LHCN-M2 (cell line): Measurements from ENCODE around the gene TUBA8. TPM values are rescaled to one million over a fixed set of nuclear protein-coding genes. Genes with fewer than 3 reads are reported as not detected.
"Not testable (repeated sequence)": the region's sequence is repeated elsewhere in the genome, so short reads cannot be mapped to it uniquely, and the experiment has no call there.

Experiments used
- DNase-seq: peaks from one replicate; pipeline ENCODE4 v3.0.0-alpha.2; 2012; ENCODE audit warnings: low read depth
- total RNA-seq: library from RNA; depleted of rRNA; stranded (reverse); fragments of >200 nt; gene quantifications from 2 replicates; pipeline ENCODE4 v1.2.3, GENCODE V29; 2014

The TUBA8 gene
- total RNA-seq, 1 experiment from 2014 or later, result 0.46 TPM

DNA sequence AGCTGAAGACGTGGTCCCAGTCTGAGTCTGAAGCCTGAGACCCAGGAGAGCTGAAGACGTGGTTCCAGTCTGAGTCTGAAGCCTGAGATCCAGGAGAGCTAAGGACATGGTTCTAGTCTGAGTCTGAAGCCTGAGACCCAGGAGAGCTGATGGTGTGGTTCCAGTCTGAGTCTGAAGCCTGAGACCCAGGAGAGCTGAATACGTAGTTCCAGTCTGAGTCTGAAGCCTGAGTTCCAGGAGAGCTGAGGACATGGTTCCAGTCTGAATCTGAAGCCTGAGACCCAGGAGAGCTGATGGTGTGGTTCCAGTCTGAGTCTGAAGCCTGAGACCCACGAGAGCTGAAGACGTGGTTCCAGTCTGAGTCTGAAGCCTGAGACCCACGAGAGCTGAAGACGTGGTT lies 4.6 kb upstream of the TUBA8 start:
- not testable (repeated sequence) for DNase-seq

DNA sequence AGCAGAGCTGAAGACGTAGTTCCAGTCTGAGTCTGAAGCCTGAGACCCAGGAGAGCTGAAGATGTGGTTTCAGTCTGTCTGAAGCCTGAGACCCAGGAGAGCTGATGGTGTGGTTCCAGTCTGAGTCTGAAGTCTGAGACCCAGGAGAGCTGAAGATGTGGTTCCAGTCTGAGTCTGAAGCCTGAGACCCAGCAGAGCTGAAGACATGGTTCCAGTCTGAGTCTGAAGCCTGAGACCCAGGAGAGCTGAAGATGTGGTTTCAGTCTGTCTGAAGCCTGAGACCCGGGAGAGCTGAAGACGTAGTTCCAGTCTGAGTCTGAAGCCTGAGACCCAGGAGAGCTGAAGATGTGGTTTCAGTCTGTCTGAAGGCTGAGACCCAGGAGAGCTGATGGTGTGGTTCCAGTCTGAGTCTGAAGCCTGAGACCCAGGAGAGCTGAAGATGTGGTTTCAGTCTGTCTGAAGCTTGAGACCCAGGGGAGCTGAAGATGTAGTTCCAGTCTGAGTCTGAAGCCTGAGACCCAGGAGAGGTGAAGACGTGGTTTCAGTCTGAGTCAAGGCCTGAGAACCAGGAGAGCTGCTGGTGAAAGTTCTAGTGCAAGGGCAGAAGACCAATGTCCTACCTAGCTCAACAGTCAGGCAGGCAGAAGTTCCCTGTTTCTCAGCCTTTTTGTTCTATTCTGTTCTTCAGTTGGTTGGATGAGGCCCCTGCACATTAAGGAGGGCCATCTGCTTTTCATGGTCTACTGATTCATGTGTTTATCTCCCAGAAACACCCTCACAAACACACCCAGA lies 3.9 kb upstream of the TUBA8 start:
- DNase-seq, result not testable (repeated sequence)

DNA sequence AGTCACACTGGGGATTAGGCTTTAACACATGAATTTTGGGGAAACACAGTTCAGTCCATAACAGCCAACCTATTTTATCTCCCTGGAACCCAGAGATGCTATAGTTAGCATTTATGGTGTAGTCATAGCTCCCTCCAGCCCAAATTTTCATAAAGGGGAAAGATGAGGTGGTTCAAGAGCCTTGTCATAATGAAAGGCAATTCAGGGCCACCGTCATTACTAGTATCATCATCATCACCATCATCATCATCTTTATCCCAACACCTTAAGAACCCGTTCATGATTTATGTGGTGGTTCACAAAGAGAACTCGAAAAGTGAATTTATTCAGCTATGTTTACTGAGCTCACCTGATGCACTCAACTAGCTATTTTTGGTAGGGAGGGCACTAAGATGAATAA lies 2.4 kb upstream of the TUBA8 start:
- no peak for DNase-seq

DNA sequence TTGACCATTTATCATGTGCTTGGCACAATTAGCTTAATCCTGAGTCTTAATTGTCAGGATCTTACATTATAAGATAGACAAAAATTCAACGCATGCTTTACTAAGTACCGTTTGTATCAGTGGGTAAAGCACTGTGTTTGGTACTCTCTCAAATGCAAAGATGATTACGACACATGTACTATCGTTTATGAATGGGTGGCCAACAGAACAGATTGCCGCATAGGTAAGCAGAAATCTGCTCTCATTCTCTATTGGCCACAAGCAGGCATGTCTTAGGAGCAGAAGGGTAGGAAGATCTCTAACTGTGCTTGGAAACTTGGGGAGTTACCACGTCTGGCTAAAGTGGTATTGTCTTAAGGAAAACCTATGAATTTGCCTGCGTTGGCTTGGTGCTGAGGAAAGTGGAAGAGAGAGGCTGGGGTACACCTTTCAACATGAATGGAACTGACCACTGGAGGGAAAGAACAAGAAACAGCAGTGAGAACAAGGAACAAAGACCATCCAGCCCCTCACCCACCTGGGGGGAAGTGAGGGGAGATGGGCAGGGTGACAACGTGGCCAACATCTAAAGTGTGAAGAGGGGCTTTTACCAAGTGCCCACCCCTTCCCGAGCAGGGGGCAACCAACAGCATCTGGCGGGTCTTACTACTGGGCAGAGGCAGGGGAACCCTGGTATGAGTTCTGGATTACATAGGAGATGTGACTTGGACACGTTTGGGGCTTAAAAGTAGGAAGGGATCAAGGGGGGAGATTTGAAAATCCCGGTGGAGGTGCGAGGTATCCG lies 1.0 kb upstream of the TUBA8 start:
- DNase-seq, result no peak

DNA sequence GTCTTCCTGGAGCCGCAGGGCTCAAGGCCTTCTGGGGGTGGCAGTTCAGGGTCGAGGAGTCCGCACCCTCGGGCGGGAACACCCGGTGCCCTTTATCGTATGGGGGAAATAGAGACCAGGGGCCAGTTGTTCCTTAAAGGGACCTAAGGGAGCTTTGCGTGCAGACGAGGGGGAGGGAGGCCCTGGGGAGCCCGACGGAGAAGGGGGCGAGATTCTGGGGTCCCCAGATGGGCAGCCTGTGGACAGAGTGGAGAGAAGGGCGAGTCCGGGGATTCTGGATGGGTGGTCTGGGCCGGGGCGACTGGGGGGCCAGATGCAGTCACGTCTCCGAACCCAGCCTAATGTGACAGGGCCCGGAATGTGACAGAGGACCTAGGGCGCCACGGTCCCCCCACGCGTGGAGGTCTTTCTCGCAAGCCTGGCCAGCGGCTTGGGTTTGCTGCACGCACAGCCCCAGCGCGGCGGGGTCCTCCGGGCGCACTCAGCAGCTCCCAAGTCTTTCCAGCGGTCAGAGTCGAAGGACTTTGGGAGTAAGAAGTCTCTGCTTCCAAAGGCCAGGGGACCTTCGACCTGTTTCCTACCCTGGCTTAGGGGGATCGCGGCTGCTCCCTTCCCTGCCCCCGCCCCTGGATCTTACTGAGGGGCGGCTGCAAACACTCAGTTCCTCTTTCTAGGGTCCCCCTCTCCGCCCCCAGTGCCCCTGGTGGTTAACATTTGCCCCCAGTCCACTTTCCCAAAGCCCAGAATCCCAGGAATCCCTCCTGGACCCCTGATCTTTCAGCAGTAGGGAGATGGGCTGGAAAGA lies 547 bp downstream of the TUBA8 start:
- DNase-seq, result no peak

DNA sequence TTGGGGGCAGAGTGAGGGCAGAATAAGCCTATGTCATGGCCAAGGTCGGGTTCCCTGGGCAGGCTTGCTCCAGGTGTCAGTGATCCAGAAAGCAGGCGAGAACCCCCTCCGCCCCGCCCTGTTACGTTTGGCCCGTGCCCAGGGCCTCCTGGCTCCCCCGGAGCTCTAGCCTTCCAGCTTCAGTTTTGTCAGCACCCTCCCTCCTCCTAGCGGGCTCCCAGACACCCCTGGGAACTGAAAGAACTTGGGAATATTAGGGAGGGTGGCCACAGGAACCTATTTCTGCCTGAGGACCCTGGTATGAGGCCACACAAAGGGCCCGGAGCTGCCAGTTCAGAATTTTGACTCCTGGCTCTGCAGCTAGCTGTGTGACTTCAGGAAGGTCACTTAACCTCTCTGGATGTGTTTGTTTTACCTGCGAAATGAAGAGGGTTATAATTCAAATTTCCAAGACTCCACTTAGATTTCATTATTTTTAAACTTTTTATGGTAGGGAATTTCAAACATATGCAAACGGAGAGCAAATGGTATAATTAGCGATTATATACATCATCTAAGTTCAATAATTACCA lies 1.2 kb downstream of the TUBA8 start:
- DNase-seq, result no peak

DNA sequence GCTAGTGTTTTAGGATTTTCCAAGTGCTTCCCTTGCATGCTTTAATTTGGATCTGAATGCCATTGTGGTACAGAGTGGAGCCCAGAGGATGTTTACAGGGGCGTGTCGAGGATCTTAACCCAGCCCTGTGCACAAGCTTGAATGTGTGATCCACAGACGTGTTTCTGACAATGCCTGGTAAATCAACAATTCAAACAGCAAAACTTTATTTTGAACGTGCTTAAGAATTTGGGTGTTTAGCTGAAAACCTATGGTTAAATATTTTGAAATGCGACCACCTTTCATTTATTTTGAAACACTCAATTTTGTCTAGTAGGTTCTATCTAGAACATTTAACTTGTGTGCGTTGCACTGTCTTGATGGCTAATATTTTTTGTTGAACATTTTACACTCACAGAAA lies 1.8 kb downstream of the TUBA8 start:
- DNase-seq, result no peak

DNA sequence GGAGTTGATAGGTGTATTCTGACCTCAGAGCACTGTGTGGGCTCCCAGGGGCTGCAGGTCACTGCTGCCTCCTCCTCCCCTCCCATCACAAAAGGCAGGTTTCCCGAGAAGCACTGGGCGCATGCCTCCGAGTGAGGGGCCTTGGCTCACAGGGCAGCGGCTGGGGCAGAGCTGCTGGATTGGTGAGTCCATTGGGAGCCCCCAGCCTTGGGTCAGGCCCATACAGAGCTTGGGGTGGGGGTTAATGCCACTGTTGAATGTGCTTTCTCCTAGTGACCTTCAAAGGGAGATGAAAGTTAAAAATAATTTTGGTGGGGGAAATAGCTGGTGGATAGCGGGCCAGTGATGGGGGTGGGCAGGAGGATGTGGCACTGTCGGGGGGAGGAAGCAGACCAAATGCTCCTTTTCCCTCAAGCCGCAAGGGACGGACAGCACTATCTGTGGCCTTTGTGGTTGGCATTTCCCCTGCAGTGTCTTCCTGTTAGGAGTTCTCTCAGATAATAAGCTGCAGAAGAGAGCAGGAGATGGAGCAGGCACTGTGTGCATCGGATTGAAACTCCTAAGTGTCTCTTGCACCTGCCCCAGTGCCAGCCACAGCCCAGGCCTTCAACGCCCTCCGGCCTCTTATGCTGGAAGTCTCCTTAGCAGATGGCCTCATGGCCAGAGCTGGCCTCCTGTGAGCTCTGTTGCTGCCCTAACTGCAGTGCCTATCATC lies 3.2 kb downstream of the TUBA8 start:
- DNase-seq, result no peak

DNA sequence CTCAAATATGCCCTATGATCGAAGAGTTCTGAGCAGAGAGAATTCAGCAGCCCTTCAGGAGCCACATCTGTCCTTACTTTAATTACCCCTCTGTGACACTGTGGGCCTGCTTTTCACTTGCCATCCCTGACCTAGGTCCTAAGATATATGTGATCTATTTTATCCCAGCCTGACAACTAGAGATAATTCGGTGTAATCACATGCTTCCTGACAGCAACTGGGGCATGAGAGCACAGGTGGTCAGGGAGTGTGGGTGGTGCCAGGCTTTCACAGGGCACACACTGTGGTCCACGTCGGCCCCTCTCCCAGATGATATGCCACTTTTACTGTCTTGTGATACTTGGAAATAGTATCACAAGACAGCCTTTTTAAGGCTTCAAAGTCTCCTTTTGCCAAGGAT lies 3.9 kb downstream of the TUBA8 start:
- no peak for DNase-seq

DNA sequence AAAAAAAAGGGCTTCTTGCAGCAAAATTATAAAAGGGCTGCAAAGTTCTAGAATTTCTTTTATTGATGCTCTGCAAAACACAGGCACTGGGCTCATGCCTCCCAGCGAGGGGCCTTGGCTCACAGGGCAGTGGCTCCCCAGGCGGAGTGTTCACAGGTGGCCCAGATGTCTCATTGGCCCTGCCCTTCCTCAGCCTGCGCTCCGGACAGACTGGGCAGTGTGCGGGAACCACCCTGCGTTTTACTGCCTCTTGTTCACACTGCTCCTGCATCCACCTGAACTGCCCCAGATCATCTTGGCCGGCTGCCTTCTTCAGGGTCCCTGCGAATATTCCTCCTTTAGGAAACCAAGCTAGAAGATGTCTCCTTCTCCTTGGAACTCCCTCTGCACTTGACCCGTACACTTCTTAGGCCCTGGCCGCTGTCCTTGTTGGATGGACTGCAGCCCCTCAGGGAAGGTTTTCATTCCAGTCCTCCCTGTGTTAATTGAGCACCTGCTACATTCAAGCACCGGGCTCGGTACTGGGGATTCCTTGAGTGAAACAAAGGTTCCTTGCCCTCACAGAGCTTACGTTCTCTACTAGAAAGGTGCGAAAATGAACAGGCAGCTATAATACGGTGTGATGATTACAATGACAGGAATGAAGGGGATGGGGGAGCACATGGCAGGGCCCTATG lies 4.5 kb downstream of the TUBA8 start:
- DNase-seq, result no peak

DNA sequence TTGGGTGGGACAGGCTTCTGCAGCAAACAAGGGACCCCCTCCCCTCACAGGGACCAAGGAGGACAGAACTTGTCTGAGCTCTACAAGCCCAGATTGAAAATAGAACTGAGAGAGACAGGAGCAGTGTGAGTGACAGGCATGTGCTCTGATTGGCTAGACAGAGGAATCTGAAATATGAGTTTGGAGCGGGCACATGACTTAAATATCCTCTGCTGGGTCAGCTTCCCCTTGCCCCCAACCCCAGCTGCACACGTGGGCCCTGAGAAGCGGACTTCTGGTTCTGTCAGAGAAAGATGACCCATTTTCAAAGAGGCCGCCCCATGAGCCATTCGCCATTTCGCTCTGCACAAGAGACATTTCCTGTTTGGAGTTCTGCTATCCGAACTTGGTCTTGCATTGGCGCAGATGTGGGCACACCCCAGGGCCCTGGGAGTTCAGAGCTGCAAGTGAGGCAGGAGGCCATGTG lies 5.3 kb downstream of the TUBA8 start:
- no peak for DNase-seq

DNA sequence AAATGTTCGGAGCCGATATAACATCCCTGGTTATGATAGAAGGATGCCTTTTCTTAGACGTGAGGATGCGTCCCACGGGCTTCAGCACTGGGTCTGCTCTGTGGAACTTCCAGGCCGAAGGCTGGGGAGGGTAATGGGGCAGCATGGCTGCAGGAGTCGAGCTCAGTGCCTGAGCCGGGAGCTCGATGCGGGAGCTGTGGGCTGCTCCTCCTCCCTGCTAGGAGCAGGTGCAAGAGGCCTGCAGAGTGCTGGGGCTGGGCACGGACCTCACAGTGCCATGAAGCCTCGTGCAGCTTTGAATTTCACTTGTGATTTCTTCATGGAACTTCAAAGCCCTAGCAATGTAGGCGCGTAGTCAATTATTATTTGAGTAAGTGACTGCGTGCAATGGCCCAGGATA lies 6.0 kb downstream of the TUBA8 start:
- DNase-seq, result no peak

DNA sequence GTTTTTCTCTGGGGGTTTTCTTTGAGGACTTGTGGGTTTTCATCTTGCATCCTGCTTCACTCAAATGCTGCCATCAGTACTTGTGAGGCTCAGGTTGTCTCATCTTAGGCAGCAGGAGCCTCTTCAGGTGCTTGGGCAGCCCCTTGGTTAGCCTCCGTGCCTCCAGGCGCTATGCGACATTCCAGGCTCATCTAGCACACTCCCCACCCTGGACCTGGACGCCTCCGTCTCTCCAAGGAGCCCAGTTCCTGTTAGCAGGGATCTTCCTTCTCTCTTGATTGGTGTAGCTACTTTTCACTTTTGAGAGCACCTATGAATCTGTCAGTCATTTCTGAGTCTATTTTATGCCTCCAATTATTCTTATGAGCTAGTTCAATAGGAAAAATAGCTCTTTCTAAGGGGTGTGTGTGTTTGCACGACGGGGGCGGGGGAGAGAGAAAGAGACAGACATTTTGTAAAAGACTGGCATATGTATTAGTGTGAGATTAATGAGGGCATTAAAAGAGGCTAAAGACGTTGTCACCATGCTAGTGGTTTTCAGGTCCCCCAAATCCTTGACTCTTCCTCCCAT lies 7.8 kb downstream of the TUBA8 start:
- no peak for DNase-seq

DNA sequence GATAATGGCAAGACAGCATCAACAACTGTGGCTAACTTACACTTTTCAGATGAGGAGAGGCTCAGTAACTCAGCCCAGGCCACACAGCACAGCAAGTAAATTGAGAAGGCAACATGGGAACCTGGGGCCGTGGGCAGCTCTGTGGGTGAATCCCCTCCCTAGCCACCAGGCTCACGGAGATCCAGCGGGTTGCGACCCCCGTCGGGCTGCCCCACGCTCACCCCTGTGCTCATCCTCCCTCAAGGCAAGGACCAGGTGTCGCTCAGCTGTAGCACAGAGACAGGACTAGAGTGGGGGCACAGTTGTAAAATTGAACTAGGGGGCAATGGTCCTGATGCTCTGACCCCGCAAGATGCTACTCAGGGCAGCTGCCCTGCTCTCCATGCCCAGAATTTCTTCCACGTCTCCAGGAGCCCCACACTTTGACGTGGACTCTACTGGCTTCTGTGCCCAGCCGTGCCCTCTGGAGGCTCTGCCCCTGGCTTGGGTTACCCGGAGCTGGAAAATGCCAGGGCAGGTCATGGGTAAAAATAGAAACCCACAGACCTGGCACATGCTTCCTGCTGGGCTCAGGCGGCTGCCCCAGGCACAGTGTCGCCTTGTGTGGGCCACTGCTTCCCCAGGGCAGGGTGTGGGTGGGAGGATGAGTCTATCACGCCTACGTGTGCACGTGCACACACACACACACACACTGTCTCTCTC lies 9.0 kb downstream of the TUBA8 start:
- DNase-seq, result peak; percentile 27

DNA sequence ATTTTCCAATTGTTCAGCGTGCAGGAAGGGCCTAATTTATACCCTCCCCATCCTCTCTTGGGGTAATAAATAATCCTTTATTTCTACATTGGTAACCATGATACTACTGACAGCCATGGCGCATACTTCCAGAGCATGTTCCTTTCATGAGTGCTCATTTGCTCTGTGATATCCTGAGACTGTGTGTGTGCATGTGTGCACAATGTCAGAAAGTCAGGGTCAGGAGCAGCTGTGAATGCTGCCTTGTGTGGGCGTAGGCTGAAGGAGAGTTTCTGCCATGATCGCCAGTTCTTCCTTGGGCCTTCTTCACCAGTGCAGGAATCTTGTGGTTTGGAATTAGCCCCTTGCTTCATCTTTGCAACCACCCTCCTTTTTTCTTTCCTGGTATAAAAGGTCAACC lies 10.2 kb downstream of the TUBA8 start:
- peak; percentile 8 for DNase-seq

DNA sequence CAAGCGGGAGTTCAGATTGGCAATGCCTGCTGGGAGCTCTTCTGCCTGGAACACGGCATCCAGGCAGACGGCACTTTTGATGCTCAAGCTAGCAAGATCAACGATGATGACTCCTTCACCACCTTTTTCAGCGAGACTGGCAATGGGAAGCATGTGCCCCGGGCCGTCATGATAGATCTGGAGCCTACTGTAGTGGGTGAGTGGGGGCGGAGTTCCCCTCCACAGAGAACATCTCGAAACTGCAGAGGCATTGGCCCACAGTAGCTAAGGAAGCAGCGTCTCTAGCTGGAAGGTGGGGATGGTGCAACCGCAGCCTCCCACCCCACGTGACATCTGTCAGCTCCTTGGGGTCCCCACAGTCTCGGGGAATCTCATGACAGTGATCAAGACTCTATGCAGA lies 10.9 kb downstream of the TUBA8 start:
- no peak for DNase-seq

DNA sequence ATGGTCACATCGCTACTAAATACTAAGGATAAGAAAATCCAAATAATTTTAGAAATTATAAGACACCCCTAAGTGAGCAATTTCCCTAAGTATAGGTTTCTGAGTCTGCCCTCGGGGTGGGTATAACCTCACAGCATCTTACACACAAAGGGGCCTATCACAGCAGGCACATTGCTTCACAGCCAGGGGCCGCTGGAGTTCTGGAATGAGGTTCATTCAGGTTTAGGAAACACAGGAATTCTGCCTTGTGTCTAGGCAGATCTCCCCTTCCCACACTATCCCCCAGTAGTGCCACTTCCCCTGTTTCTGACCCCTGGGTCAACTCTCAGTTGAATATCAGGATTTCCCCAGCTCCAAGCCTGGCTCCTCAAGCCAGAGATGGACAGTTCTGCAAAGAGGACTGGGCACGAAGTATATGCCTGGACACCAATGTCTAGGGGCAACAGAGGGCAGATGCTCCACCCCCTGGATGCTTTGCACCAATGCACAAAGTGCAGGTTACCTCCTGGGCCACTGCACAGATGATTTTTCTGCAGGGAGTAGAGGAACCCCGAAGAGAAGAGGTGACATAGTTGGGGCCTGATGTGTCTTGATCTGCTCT lies 11.4 kb downstream of the TUBA8 start:
- DNase-seq, result no peak

DNA sequence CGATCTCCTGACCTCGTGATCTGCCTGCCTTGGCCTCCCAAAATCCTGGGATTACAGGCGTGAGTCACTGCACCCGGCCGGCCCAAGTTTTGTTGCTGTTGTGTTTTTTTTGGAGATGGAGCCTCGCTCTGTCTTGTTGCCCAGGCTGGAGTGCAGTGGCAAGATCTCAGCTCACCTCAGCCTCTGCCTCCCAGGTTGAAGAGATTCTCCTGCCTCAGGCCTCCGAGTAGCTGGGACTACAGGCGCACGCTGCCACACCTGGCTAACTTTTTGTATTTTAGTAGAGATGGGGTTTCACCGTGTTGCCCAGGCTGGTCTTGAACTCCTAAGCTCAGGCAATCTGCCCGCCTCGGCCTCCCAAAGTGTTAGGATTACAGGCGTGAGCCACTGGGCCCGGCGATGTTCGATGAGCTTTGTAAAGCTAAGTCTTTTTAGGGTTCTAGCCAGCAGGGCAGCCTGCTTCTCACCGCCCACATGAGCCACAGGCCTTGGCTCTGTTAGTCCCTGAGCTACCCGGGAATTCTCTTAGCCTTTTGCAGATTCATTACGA lies 12.9 kb downstream of the TUBA8 start:
- not testable (repeated sequence) for DNase-seq

DNA sequence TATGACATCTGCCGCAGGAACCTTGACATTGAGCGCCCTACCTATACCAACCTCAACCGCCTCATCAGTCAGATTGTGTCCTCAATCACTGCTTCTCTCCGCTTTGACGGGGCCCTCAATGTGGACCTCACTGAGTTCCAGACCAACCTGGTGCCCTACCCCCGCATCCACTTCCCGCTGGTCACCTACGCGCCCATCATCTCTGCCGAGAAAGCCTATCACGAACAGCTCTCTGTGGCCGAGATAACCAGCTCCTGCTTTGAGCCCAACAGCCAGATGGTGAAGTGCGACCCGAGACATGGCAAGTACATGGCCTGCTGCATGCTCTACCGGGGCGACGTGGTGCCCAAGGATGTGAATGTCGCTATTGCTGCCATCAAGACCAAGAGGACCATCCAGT lies 16.0 kb downstream of the TUBA8 start:
- DNase-seq, result no peak
